ENCODE data around the gene CYP19A1.

CYP19A1 gene

DNA sequence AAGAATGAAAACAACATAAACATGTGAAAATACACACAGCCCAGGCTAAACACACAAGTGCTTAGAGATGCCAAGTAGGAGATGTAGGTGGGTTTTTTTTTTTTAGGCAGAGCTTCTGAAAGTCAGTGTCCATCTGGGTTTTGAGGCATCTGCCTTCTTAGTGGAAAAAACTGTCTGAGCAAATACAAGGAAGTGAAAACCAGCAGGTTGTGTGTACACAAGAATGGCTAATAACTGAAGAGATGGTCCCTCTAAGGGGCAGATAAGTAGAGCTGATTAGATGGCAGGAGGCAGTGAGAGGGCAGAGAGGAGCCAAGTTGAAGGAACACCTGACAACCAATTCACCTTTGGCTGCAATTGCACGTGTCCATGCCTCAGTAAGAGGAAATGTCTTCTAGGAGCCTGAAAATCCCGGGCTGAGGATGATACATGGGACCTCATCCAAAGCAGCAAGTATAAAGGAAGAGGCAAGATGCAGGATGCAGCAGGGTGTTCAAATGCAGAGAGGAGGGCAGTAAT lies 34.9 kb downstream of the CYP19A1 start:
- DNase-seq (ENCODE audit: low read depth): no peak
- TF ChIP-seq, protein P1, sequence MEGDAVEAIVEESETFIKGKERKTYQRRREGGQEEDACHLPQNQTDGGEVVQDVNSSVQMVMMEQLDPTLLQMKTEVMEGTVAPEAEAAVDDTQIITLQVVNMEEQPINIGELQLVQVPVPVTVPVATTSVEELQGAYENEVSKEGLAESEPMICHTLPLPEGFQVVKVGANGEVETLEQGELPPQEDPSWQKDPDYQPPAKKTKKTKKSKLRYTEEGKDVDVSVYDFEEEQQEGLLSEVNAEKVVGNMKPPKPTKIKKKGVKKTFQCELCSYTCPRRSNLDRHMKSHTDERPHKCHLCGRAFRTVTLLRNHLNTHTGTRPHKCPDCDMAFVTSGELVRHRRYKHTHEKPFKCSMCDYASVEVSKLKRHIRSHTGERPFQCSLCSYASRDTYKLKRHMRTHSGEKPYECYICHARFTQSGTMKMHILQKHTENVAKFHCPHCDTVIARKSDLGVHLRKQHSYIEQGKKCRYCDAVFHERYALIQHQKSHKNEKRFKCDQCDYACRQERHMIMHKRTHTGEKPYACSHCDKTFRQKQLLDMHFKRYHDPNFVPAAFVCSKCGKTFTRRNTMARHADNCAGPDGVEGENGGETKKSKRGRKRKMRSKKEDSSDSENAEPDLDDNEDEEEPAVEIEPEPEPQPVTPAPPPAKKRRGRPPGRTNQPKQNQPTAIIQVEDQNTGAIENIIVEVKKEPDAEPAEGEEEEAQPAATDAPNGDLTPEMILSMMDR (conservative IDR thresholded peaks at IDR 0.05; ENCODE audit: low read depth, low read length): no peak

DNA sequence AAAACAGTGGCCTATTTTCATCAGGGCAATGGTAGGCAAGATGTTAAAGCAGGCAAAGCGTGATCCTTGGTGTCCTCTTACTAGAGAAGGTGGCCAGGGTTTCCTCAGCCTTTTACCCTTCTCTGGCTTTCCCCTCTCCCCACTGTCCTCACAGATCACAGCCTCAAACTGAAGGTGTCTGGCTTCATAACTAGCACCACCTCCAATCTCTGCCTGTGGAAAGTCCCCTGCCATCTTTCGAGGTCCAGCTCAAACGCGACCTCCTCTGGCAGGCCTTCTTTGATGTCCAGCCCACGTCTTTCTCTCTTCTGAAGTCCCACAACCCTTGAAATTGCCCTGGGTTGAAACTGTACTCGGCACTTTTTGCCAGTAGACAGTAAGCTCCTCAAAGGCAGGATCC lies 35.9 kb downstream of the CYP19A1 start:
- TF ChIP-seq, protein P1 (conservative IDR thresholded peaks at IDR 0.05; ENCODE audit: low read depth, low read length): no peak

More for the DNA sequence above, 34.9 kb downstream of the CYP19A1 start:
- H3K4me3 ChIP-seq (ENCODE audit: low read length): no peak overlapping the region

DNA sequence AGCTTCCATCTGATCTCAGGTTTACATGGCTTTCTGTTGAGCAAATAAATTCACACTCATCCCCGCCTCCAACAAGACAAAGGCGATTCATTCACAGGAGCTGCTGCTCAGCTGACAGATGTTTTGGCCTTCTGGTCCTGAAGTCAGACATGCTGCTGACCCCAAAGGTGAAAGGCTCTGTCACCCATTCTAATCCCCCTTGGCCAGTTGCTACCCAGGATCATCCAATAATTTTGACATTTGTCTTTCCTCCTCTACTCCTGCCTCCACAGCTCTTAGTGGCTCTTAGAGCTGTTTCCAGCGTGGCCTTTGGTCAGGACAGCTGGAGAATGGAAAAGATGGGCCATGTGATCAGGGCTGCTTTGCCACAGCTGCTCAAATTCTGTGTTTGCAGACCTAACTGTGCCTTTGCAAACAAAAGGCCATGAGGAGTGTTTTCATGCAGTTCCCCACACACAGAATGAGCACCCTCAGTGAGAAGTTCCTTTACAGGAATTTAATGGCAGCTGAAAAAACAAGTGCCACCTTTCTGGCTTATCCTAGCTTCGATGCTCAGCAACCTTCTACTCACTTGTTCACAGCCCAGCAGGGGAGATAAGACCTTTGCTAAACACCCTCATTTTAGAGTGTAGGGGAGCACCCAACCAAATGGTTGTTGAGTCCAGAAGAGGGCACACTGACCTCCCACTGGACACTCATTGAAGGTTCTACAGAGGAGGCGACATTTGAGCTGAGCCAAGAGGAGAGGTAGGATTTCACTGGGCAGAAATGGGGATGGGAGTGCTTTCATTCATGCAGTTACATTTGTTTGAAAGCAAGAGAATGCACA lies 39.0 kb downstream of the CYP19A1 start:
- TF ChIP-seq, protein P1 (conservative IDR thresholded peaks at IDR 0.05; ENCODE audit: low read depth, low read length): no peak
- H3K4me3 ChIP-seq (ENCODE audit: low read length): no peak overlapping the region
- DNase-seq (ENCODE audit: low read depth): no peak

More for the DNA sequence above, 35.9 kb downstream of the CYP19A1 start:
- DNase-seq (ENCODE audit: low read depth): no peak
- no peak overlapping the region for H3K4me3 ChIP-seq (ENCODE audit: low read length)

DNA sequence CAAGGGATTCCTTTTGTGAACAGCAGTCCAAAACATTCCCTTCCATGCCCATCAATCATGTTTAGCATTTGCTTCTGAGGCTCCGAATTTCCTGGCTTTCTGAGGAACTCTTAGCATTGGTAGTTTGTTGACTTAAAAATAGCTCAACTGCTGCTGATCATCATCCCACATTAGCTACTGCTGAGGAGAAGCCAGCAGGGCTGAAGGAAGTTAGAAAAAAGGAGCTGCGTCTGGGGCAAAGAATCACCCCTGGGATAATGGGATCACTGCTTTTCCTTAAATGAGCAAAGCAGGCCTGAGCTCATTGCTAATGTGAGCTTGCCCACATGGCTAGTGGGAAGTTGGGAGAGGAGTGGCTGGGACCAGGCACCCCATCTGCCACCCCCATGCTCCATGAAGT lies 39.8 kb downstream of the CYP19A1 start:
- TF ChIP-seq, protein P1 (conservative IDR thresholded peaks at IDR 0.05; ENCODE audit: low read depth, low read length): no peak
- no peak for DNase-seq (ENCODE audit: low read depth)
- H3K4me3 ChIP-seq (ENCODE audit: low read length): no peak overlapping the region

DNA sequence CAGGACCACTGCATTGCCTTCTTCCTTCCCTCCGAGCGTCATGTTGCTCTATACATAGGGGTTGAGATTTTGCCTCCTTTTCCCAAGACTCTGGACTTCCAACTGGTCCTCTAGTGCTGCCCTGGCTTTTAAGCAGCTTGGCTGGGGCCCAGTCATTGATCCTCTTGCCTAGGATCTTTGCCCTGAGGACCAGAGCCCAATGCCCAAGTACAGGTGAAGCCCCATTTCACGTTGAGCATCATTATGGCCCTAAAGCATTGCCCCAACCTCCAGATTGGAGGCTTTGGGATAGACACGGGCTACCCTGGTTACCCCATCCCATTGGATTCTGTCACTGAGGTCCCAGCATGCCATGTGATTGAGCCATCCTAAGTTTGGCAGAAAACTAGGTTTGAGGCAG lies 47.7 kb downstream of the CYP19A1 start:
- no peak for DNase-seq (ENCODE audit: low read depth)
- H3K4me3 ChIP-seq (ENCODE audit: low read length): no peak overlapping the region
- TF ChIP-seq, protein P1 (conservative IDR thresholded peaks at IDR 0.05; ENCODE audit: low read depth, low read length): no peak

DNA sequence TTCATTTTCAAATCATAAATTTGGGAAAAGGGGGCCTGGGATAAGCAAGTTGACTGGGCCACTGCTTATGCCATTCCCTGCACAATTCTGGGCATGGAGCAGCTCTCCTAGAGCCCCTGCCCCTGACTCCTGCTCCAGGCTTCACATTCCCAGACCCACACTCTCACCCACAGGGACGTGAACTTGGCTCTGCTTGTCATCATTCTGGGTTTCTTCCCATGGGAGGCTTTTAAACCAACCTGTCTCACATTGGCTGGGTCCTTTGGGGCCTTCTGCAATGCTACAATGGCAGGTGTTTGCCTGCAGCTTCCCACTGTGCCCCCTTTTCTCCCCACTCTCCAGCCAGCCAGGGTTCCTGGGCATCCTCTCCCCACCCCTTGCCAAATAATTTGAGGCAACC lies 49.1 kb downstream of the CYP19A1 start:
- H3K4me3 ChIP-seq (ENCODE audit: low read length): no peak overlapping the region
- TF ChIP-seq, protein P1 (conservative IDR thresholded peaks at IDR 0.05; ENCODE audit: low read depth, low read length): no peak
- DNase-seq (ENCODE audit: low read depth): no peak
